H1 (cell line): ENCODE data around the gene COX14. TPM values are rescaled to one million over a fixed set of nuclear protein-coding genes. Genes with fewer than 3 reads are reported as not detected.
A peak's percentile ranks its signal among the peaks of the same experiment; 100 is the strongest.

Source experiments
- ASH2L ChIP-seq: fragments of 200-600, 300-600 bp; sonication (generic); IDR thresholded peaks from one replicate; pipeline ENCODE4 v1.7.1; 2017; ENCODE audit warnings: low read length
- CHD2 ChIP-seq: IDR thresholded peaks from 2 replicates; pipeline ENCODE4 v1.6.1; 2012; ENCODE audit warnings: low read length, improper control_type of control experiment
- GTF2F1 ChIP-seq: IDR thresholded peaks from 2 replicates; pipeline ENCODE4 v1.6.1; 2012; ENCODE audit warnings: low read depth, low read length, improper control_type of control experiment, borderline replicate concordance
- POLR2AphosphoS5 ChIP-seq: IDR thresholded peaks from 2 replicates; pipeline ENCODE4 v1.6.1; 2011; ENCODE audit warnings: low read depth, low read length
- RFX5 ChIP-seq: IDR thresholded peaks from 2 replicates; pipeline ENCODE4 v1.6.1; 2011; ENCODE audit warnings: low read depth, low read length, improper control_type of control experiment, borderline replicate concordance
- SIN3A ChIP-seq, 2 experiments: IDR thresholded peaks in 1 of 2; conservative IDR thresholded peaks in 1 of 2; 2 replicates each; pipeline ENCODE4 v1.6.1; 2011 to 2012; ENCODE audit warnings: low read length in 2 of 2, improper control_type of control experiment in 1 of 2, low read depth in 1 of 2, mild to moderate bottlenecking in 1 of 2
- SIX5 ChIP-seq: IDR thresholded peaks from 2 replicates; pipeline ENCODE4 v1.6.1; 2011; ENCODE audit warnings: mild to moderate bottlenecking, low read depth, low read length
- TAF7 ChIP-seq: optimal IDR thresholded peaks from 2 replicates; pipeline ENCODE3; 2011; ENCODE audit warnings: low read depth, mild to moderate bottlenecking, inconsistent platforms, low read length, moderate library complexity, borderline replicate concordance
- TEAD4 ChIP-seq: IDR thresholded peaks from 2 replicates; pipeline ENCODE4 v1.6.1; 2012; ENCODE audit warnings: low read depth, low read length, inconsistent platforms, mixed read lengths
- polyA plus RNA-seq, 7 experiments: library from polyadenylated mRNA; depleted of rRNA in 3 of 7; stranded (reverse) in 5 of 7; unstranded in 2 of 7; fragments of >200 nt in 5 of 7; fragments of 200-250 nt in 2 of 7; gene quantifications; 1 replicate in 5 of 7; 2 replicates in 1 of 7; 4 replicates in 1 of 7; pipeline versions ENCODE4 v1.2.1 to v1.2.3, GENCODE V29; 2011 to 2013; ENCODE audit warnings: missing spikeins in 2 of 7, mixed read lengths in 2 of 7
- total RNA-seq: library from RNA; stranded (reverse); fragmentation: NEBNext Ultra II Directional; extraction: Animal tissue kit (Norgen Biotek cat#: 25700); gene quantifications from 2 replicates; pipeline ENCODE4 v1.2.1, GENCODE V29; 2021
- TF ChIP-seq, protein P1 (sequence below): fragments of 300-600 bp; sonication (generic); IDR thresholded peaks from 2 replicates; pipeline ENCODE4 v1.7.1; 2012; ENCODE audit warnings: low read length, moderate library complexity, mild to moderate bottlenecking, inconsistent platforms; ENCODE audit not compliant: insufficient replicate concordance

Gene COX14
- total and polyA plus RNA-seq, 2 of the 8 experiments (the other 6 are each of a cell fraction or from before 2014, with no cell fraction given) = 40.1 to 102 TPM

GRCh38 chr12:50084775-50085614 lies 27.0 kb upstream of the COX14 start, which contains the start of gene SMARCD1 (continued):
- TF ChIP-seq TEAD4 (no peak), RFX5 (peak; percentile 52; the same call in 1 of the 2 replicates), ASH2L (peak; percentile 64), GTF2F1 (no peak; the same call in 1 of the 2 replicates), POLR2AphosphoS5 (no peak; the same call in none of the 2 replicates), SIX5 (no peak), SIN3A (conservative IDR thresholded peaks at IDR 0.05 in 1 of 2, IDR thresholded peaks at IDR 0.05 in 1 of 2; ENCODE audit: low read depth in 1 of 2, low read length in 2 of 2) (peak; percentile 57 to 92; a peak in 2 of 4 replicates), TAF7 (peak; percentile 64), CHD2 (no peak)
- TF ChIP-seq, protein P1, sequence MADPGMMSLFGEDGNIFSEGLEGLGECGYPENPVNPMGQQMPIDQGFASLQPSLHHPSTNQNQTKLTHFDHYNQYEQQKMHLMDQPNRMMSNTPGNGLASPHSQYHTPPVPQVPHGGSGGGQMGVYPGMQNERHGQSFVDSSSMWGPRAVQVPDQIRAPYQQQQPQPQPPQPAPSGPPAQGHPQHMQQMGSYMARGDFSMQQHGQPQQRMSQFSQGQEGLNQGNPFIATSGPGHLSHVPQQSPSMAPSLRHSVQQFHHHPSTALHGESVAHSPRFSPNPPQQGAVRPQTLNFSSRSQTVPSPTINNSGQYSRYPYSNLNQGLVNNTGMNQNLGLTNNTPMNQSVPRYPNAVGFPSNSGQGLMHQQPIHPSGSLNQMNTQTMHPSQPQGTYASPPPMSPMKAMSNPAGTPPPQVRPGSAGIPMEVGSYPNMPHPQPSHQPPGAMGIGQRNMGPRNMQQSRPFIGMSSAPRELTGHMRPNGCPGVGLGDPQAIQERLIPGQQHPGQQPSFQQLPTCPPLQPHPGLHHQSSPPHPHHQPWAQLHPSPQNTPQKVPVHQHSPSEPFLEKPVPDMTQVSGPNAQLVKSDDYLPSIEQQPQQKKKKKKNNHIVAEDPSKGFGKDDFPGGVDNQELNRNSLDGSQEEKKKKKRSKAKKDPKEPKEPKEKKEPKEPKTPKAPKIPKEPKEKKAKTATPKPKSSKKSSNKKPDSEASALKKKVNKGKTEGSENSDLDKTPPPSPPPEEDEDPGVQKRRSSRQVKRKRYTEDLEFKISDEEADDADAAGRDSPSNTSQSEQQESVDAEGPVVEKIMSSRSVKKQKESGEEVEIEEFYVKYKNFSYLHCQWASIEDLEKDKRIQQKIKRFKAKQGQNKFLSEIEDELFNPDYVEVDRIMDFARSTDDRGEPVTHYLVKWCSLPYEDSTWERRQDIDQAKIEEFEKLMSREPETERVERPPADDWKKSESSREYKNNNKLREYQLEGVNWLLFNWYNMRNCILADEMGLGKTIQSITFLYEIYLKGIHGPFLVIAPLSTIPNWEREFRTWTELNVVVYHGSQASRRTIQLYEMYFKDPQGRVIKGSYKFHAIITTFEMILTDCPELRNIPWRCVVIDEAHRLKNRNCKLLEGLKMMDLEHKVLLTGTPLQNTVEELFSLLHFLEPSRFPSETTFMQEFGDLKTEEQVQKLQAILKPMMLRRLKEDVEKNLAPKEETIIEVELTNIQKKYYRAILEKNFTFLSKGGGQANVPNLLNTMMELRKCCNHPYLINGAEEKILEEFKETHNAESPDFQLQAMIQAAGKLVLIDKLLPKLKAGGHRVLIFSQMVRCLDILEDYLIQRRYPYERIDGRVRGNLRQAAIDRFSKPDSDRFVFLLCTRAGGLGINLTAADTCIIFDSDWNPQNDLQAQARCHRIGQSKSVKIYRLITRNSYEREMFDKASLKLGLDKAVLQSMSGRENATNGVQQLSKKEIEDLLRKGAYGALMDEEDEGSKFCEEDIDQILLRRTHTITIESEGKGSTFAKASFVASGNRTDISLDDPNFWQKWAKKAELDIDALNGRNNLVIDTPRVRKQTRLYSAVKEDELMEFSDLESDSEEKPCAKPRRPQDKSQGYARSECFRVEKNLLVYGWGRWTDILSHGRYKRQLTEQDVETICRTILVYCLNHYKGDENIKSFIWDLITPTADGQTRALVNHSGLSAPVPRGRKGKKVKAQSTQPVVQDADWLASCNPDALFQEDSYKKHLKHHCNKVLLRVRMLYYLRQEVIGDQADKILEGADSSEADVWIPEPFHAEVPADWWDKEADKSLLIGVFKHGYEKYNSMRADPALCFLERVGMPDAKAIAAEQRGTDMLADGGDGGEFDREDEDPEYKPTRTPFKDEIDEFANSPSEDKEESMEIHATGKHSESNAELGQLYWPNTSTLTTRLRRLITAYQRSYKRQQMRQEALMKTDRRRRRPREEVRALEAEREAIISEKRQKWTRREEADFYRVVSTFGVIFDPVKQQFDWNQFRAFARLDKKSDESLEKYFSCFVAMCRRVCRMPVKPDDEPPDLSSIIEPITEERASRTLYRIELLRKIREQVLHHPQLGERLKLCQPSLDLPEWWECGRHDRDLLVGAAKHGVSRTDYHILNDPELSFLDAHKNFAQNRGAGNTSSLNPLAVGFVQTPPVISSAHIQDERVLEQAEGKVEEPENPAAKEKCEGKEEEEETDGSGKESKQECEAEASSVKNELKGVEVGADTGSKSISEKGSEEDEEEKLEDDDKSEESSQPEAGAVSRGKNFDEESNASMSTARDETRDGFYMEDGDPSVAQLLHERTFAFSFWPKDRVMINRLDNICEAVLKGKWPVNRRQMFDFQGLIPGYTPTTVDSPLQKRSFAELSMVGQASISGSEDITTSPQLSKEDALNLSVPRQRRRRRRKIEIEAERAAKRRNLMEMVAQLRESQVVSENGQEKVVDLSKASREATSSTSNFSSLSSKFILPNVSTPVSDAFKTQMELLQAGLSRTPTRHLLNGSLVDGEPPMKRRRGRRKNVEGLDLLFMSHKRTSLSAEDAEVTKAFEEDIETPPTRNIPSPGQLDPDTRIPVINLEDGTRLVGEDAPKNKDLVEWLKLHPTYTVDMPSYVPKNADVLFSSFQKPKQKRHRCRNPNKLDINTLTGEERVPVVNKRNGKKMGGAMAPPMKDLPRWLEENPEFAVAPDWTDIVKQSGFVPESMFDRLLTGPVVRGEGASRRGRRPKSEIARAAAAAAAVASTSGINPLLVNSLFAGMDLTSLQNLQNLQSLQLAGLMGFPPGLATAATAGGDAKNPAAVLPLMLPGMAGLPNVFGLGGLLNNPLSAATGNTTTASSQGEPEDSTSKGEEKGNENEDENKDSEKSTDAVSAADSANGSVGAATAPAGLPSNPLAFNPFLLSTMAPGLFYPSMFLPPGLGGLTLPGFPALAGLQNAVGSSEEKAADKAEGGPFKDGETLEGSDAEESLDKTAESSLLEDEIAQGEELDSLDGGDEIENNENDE = no peak
